Peyer's patch (tissue), 4 donors: ENCODE data around the gene KDM6A.

ENCODE experiments used
- POLR2A ChIP-seq, 2 donors: fragments of 450-650 bp; IDR thresholded peaks; one replicate each; pipeline ENCODE4 v1.5.1; 2017; ENCODE audit warnings: antibody characterized with exemption in 2 of 2, mild to moderate bottlenecking in 2 of 2, moderate library complexity in 2 of 2
- TF ChIP-seq, protein P1 (sequence below), 6 experiments: fragments of 450-650 bp in 4 of 6; fragments of 200-600 bp in 2 of 6; sonication (generic) in 1 of 6; IDR thresholded peaks; one replicate each; pipeline ENCODE4 v1.5.1; 2017 to 2019; ENCODE audit warnings: antibody characterized with exemption in 6 of 6, mild to moderate bottlenecking in 3 of 6, moderate library complexity in 1 of 6

DNA sequence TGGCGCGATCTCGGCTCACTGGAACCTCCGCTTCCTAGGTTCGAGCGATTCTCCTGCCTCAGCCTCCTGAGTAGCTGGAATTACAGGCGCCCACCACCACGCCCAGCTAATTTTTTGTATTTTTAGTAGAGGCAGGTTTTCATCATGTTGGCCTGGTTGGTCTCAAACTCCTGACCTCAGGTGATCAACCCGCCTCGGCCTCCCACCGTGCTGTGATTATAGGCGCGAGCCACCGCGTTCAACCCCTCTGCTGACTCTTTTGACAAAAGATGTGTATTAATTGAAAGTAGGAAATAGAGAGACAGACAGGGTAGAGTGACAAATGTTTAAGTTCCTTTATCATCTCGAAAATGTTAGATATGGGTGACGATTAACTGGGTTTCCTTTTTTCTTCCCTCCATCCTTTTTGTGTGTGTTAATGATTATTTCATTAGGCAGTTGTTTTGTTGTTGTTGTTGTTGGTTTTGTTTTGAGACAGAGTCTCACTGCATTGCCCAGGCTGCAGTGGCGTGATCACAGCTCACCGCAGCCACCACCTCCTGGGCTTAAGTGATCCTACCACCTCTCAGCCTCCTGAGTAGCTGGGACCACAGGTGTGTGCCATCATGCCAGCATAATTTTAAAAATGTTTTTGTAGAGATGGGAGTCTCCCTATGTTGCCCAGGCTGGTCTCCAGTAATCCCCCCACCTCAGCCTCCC is 79.5 kb downstream of the KDM6A start:
- TF ChIP-seq, protein P1, sequence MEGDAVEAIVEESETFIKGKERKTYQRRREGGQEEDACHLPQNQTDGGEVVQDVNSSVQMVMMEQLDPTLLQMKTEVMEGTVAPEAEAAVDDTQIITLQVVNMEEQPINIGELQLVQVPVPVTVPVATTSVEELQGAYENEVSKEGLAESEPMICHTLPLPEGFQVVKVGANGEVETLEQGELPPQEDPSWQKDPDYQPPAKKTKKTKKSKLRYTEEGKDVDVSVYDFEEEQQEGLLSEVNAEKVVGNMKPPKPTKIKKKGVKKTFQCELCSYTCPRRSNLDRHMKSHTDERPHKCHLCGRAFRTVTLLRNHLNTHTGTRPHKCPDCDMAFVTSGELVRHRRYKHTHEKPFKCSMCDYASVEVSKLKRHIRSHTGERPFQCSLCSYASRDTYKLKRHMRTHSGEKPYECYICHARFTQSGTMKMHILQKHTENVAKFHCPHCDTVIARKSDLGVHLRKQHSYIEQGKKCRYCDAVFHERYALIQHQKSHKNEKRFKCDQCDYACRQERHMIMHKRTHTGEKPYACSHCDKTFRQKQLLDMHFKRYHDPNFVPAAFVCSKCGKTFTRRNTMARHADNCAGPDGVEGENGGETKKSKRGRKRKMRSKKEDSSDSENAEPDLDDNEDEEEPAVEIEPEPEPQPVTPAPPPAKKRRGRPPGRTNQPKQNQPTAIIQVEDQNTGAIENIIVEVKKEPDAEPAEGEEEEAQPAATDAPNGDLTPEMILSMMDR (IDR thresholded peaks at IDR 0.05): no peak
- no peak for TF ChIP-seq POLR2A (IDR thresholded peaks at IDR 0.05)
